Activated CD8-positive, alpha-beta memory T cell treated with anti-CD3 and anti-CD28 coated beads, Interleukin-2, amount 50 U/mL, for 1 hour (primary cell): ENCODE measurements around the gene COX7A1.

Experiments used
- DNase-seq: peaks from one replicate; pipeline ENCODE4 v3.0.0-alpha.2; 2020; ENCODE audit errors: extremely low read depth

The COX7A1 gene

GRCh38 chr19:36112678-36113077 lies 39.6 kb downstream of the COX7A1 start:
- no peak for DNase-seq

GRCh38 chr19:36111200-36111539 lies 41.1 kb downstream of the COX7A1 start:
- DNase-seq = no peak

- no peak for DNase-seq
Measured at GRCh38 chr19:36110487-36111199, 41.6 kb downstream of the COX7A1 start, which contains the start of gene OVOL3. Gene OVOL3 (plus strand): TSS chr19:36111143. CDS start chr19:36111203, 60 bp downstream.

- DNase-seq = no peak
Measured at GRCh38 chr19:36108684-36109083, 43.6 kb downstream of the COX7A1 start.

GRCh38 chr19:36106991-36107390 lies 45.3 kb downstream of the COX7A1 start:
- no peak for DNase-seq

- DNase-seq = no peak
Measured at GRCh38 chr19:36106441-36106840, 45.8 kb downstream of the COX7A1 start.

- DNase-seq = no peak
Measured at GRCh38 chr19:36103842-36104552, 48.2 kb downstream of the COX7A1 start.

- no peak for DNase-seq
Measured at GRCh38 chr19:36103040-36103626, 49.1 kb downstream of the COX7A1 start.

GRCh38 chr19:36101550-36102327 lies 50.5 kb downstream of the COX7A1 start:
- no peak for DNase-seq
